Panc1 (cell line): ENCODE measurements around the gene GCKR. TPM values are rescaled to one million over a fixed set of nuclear protein-coding genes. Genes with fewer than 3 reads are reported as not detected.

Experiments used
- ATAC-seq: fragments of 200-7000 bp; cut with Tn5 transposase; 2 replicates; pipeline ENCODE4 v1.9.1; 2020; ENCODE audit warnings: mild to moderate bottlenecking, moderate library complexity
- BruUV-seq: library from RNA; stranded (reverse); fragments of 400-500 nt; replicated peaks from 2 replicates; lab custom pipeline; 2021; lab: Mats Ljungman, UMichigan
- CTCF ChIA-PET: fragments of 300-600 bp; sonication (Branson Sonifier 250); formaldehyde crosslinking; loops from one replicate; lab custom pipeline; 2022; ENCODE audit warnings: antibody characterized with exemption; lab: Charles Lee
- POLR2A ChIA-PET: fragments of 300-600 bp; sonication (Branson Sonifier 250); formaldehyde crosslinking; loops from one replicate; lab custom pipeline; 2022; ENCODE audit warnings: antibody characterized with exemption; lab: Charles Lee
- DNase-seq: peaks from one replicate; pipeline ENCODE4 v3.0.0-alpha.2; 2010; ENCODE audit warnings: low read depth, low spot score
- H3K27ac ChIP-seq: 2 replicates; pipeline ENCODE4 v1.5.1; 2011; ENCODE audit warnings: mild to moderate bottlenecking, low read length, inconsistent platforms
- H3K27me3 ChIP-seq: fragments of 200-500 bp; sonication (Bioruptor generic); 2 replicates; pipeline ENCODE4 v1.6.0; 2014; ENCODE audit warnings: low read length, inconsistent platforms; ENCODE audit not compliant: control insufficient read depth, insufficient read depth
- H3K36me3 ChIP-seq: fragments of 200-500 bp; sonication (Bioruptor generic); 2 replicates; pipeline ENCODE4 v1.5.1; 2014; ENCODE audit warnings: inconsistent platforms, mild to moderate bottlenecking, low read length, moderate library complexity; ENCODE audit not compliant: control insufficient read depth, insufficient read depth
- H3K4me1 ChIP-seq: 2 replicates; pipeline ENCODE4 v1.5.1; 2011; ENCODE audit warnings: inconsistent platforms, mild to moderate bottlenecking, low read length, moderate library complexity; ENCODE audit not compliant: control insufficient read depth, insufficient read depth
- H3K4me3 ChIP-seq, 2 experiments: 2 replicates each; pipeline ENCODE4 v1.5.1; 2011 to 2012; ENCODE audit warnings: low read depth in 2 of 2, low read length in 2 of 2, mild to moderate bottlenecking in 2 of 2, inconsistent platforms in 1 of 2, moderate library complexity in 1 of 2
- H3K9me3 ChIP-seq: fragments of 200-500 bp; sonication (Bioruptor generic); 2 replicates; pipeline ENCODE4 v1.5.1; 2014; ENCODE audit warnings: low read depth, mild to moderate bottlenecking, inconsistent platforms, low read length, moderate library complexity; ENCODE audit not compliant: control insufficient read depth, insufficient read depth
- CTCF ChIP-seq: fragments of 450-650 bp; IDR thresholded peaks from 2 replicates; pipeline ENCODE4 v1.5.1; 2017; ENCODE audit warnings: mild to moderate bottlenecking
- POLR2AphosphoS5 ChIP-seq: IDR thresholded peaks from 2 replicates; pipeline ENCODE4 v1.6.1; 2012; ENCODE audit warnings: mild to moderate bottlenecking, low read depth, low read length, moderate library complexity
- REST ChIP-seq, 2 experiments: IDR thresholded peaks; 2 replicates each; pipeline ENCODE4 v1.6.1; 2011 to 2012; ENCODE audit warnings: low read depth in 2 of 2, control low read depth in 1 of 2, low read length in 1 of 2, mild to moderate bottlenecking in 1 of 2, moderate library complexity in 1 of 2; ENCODE audit not compliant: insufficient read depth in 1 of 2
- SIN3A ChIP-seq: IDR thresholded peaks from 2 replicates; pipeline ENCODE4 v1.6.1; 2012; ENCODE audit warnings: low read depth, mild to moderate bottlenecking, low read length, moderate library complexity, borderline replicate concordance; ENCODE audit not compliant: insufficient read depth
- TCF7L2 ChIP-seq: IDR thresholded peaks from 2 replicates; pipeline ENCODE4 v1.6.1; 2011; ENCODE audit warnings: mild to moderate bottlenecking, low read depth, low read length, inconsistent platforms
- in situ Hi-C: cut with HindIII; loops from 2 replicates; pipeline ENCODE4 v1.10.0; 2016; ENCODE audit warnings: low sequenced_read_pairs, low pct_unique_long_range_greater_than_20kb
- intact Hi-C: fragments of 100-400 bp; cut with micrococcal nuclease; formaldehyde crosslinking; loops from one replicate; pipeline ENCODE4 v1.10.0; 2022; ENCODE audit not compliant: unreplicated experiment
- total RNA-seq: library from RNA; stranded (reverse); gene quantifications from one replicate; pipeline ENCODE4 v1.2.1, GENCODE V29; 2021; ENCODE audit not compliant: unreplicated experiment

Gene GCKR
- total RNA-seq, 1 experiment from 2014 or later, result 0.33 TPM

- peaks cover 7% of the 10 kb centered on the region; the same call in 1 of the 2 replicates for H3K4me1 ChIP-seq
These were observed 11.1 kb upstream of the GCKR start for GRCh38 chr2:27485496-27485895.

GRCh38 chr2:27489118-27489497, 7.5 kb upstream of the GCKR start:
- H3K9me3 ChIP-seq, result no peaks in the 10 kb centered on the region
- no peak for TF ChIP-seq TCF7L2
- TF ChIP-seq CTCF, result no peak
- no peak for TF ChIP-seq SIN3A
- TF ChIP-seq POLR2AphosphoS5, result no peak
- TF ChIP-seq REST (IDR thresholded peaks at IDR 0.05; ENCODE audit: insufficient read depth in 1 of 2, low read depth in 2 of 2, low read length in 1 of 2), result no peak
- no peaks in the 10 kb centered on the region for H3K36me3 ChIP-seq
- TSS peak; percentile 86 for BruUV-seq
- H3K27ac ChIP-seq, result peak overlapping the region; percentile 65
- peaks cover 7% of the 10 kb centered on the region; the same call in 1 of the 2 replicates for H3K4me1 ChIP-seq
- ChIA-PET CTCF (interaction anchor here (0.6 kb wide), 1 partner anchor 14 kb away, joined by 3 read pairs; no protein-coding TSS in a partner anchor), POLR2A (no interaction called here)
- H3K27me3 ChIP-seq, result no peaks in the 10 kb centered on the region
- ATAC-seq (peak; percentile 29), DNase-seq (no peak)
- intact Hi-C loops (no loop called here), in situ Hi-C loops (no loop called here)
- peak overlapping the region; percentile 81 to 99 for H3K4me3 ChIP-seq

More at GRCh38 chr2:27485496-27485895, 11.1 kb upstream of the GCKR start:
- in situ Hi-C loops (no loop called here), intact Hi-C loops (no loop called here)
- Histone ChIP-seq H3K27me3 (no peaks in the 10 kb centered on the region), H3K36me3 (no peaks in the 10 kb centered on the region), H3K4me3 (no peak overlapping the region), H3K27ac (no peak overlapping the region), H3K9me3 (no peaks in the 10 kb centered on the region)
- DNase-seq (no peak), ATAC-seq (no peak)
- CTCF ChIA-PET, result no interaction called here
- BruUV-seq, result no TSS peak
- TF ChIP-seq POLR2AphosphoS5, result no peak
- TF ChIP-seq REST (IDR thresholded peaks at IDR 0.05; ENCODE audit: insufficient read depth in 1 of 2, low read depth in 2 of 2, low read length in 1 of 2), result no peak
- TF ChIP-seq TCF7L2, result no peak
- no peak for TF ChIP-seq CTCF
- TF ChIP-seq SIN3A, result no peak
- POLR2A ChIA-PET, result no interaction called here
